Naive thymus-derived CD4-positive, alpha-beta T cell (primary cell): ENCODE measurements around the gene FOXB2. TPM values are rescaled to one million over a fixed set of nuclear protein-coding genes. Genes with fewer than 3 reads are reported as not detected.

Experiments
- ATAC-seq: fragments of 150-1000 bp; cut with Tn5 transposase; 2 replicates; pipeline ENCODE4 v1.10.0; 2021; ENCODE audit warnings: mild to moderate bottlenecking, moderate library complexity
- CTCF ChIA-PET: fragments of 350-600 bp; sonication (Branson Sonifier 250); formaldehyde crosslinking; loops from one replicate; lab custom pipeline; 2021; ENCODE audit warnings: antibody characterized with exemption; lab: Charles Lee
- POLR2A ChIA-PET: fragments of 350-600 bp; sonication (Branson Sonifier 250); formaldehyde crosslinking; loops from one replicate; lab custom pipeline; 2021; ENCODE audit warnings: antibody characterized with exemption, inconsistent platforms; lab: Charles Lee
- DNase-seq, 9 donors: peaks; one replicate each; pipeline versions ENCODE4 v3.0.0 to v3.0.0-alpha.2; 2020 to 2022; ENCODE audit warnings: mixed read lengths in 1 of 9
- H3K27ac ChIP-seq: one replicate; pipeline ENCODE4 v1.7.0; 2013; ENCODE audit warnings: mild to moderate bottlenecking, low read depth, low read length, moderate library complexity
- H3K27me3 ChIP-seq, 2 donors: one replicate each; pipeline ENCODE4 v1.7.0; 2013; ENCODE audit warnings: low read length in 2 of 2, mild to moderate bottlenecking in 2 of 2, moderate library complexity in 2 of 2; ENCODE audit not compliant: control insufficient read depth in 2 of 2, insufficient read depth in 2 of 2
- H3K36me3 ChIP-seq, 3 experiments: 1 replicate in 2 of 3; 2 replicates in 1 of 3; pipeline ENCODE4 v1.7.0; 2013; ENCODE audit warnings: low read length in 3 of 3, mild to moderate bottlenecking in 3 of 3, moderate library complexity in 1 of 3; ENCODE audit not compliant: insufficient read depth in 3 of 3, control insufficient read depth in 2 of 3
- H3K4me1 ChIP-seq, 2 donors: one replicate each; pipeline ENCODE4 v1.7.0; 2013; ENCODE audit warnings: low read length in 2 of 2, mild to moderate bottlenecking in 2 of 2, moderate library complexity in 1 of 2; ENCODE audit not compliant: control insufficient read depth in 2 of 2, insufficient read depth in 2 of 2
- H3K4me3 ChIP-seq: 2 replicates; pipeline ENCODE4 v1.7.0; 2013; ENCODE audit warnings: mild to moderate bottlenecking, low read length
- H3K9me3 ChIP-seq, 3 experiments: 1 replicate in 2 of 3; 2 replicates in 1 of 3; pipeline ENCODE4 v1.7.0; 2013; ENCODE audit warnings: low read length in 3 of 3; ENCODE audit not compliant: control insufficient read depth in 2 of 3
- H3K27ac Mint-ChIP-seq, 9 donors: one replicate each; pipeline ENCODE4 v1.8.0; 2020 to 2022; ENCODE audit warnings: mixed read lengths in 9 of 9, mild to moderate bottlenecking in 8 of 9, moderate library complexity in 5 of 9, inconsistent platforms in 2 of 9
- H3K27me3 Mint-ChIP-seq, 5 donors: one replicate each; pipeline ENCODE4 v1.8.0; 2021 to 2022; ENCODE audit warnings: mixed read lengths in 5 of 5, mild to moderate bottlenecking in 1 of 5
- H3K36me3 Mint-ChIP-seq, 5 donors: one replicate each; pipeline ENCODE4 v1.8.0; 2020 to 2022; ENCODE audit warnings: mixed read lengths in 5 of 5, mild to moderate bottlenecking in 3 of 5, inconsistent platforms in 1 of 5
- H3K4me1 Mint-ChIP-seq, 7 donors: one replicate each; pipeline ENCODE4 v1.8.0; 2020 to 2022; ENCODE audit warnings: mixed read lengths in 7 of 7, mild to moderate bottlenecking in 3 of 7, inconsistent platforms in 1 of 7
- H3K4me3 Mint-ChIP-seq, 10 donors: one replicate each; pipeline ENCODE4 v1.8.0; 2020 to 2022; ENCODE audit warnings: mild to moderate bottlenecking in 10 of 10, mixed read lengths in 10 of 10, moderate library complexity in 6 of 10, inconsistent platforms in 2 of 10
- H3K9me3 Mint-ChIP-seq, 11 donors: one replicate each; pipeline ENCODE4 v1.8.0; 2020 to 2022; ENCODE audit warnings: mixed read lengths in 11 of 11, mild to moderate bottlenecking in 4 of 11, inconsistent platforms in 1 of 11, moderate library complexity in 1 of 11
- intact Hi-C, 2 donors: fragments of 100-400 bp; cut with micrococcal nuclease; formaldehyde crosslinking; loops; one replicate each; pipeline ENCODE4 v1.15.1; 2023
- polyA plus RNA-seq, 2 donors: library from polyadenylated mRNA; unstranded; fragments of 300-500 nt; fragmentation: Illumina TruSeq; gene quantifications; one replicate each; pipeline ENCODE4 v1.2.3, GENCODE V29; 2021
- total RNA-seq, 6 experiments: library from RNA in 5 of 6; stranded (reverse) in 5 of 6; gene quantifications; 1 replicate in 5 of 6; 2 replicates in 1 of 6; pipeline ENCODE4 v1.2.3 and lab custom pipeline; 2021 to 2026

Gene FOXB2
- total and polyA plus RNA-seq, 7 experiments from 2014 or later = not detected

DNA sequence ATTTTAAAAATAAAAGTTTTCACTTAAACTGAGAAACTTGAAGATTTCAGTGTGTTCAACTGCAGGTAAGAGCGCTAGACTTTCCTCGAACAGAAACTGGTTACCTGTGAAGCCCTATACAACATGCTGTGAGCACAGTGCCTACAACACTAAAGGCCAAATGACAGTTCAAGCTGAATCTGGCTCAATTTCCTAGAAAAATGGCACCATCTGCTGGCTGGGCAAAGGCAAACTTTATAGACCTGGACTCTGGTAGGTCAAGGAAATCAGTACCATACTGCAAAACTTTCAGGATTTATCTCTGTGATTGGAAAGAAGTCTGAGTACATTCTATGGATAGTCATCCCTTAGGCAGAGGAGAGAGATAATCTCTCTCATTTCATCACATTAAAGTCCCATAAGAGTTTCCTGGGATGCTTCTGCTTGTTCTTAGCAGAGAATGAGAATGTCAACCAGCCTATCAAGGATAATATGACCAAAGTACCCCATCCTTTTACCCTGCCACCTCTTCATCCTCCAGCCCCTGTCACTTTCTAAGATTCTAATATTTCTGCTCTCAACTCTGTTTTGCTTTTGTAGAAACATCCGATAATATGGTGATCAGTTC lies 31.8 kb upstream of the FOXB2 start:
- Histone ChIP-seq H3K4me1 (no peaks in the 10 kb centered on the region), H3K4me3 (no peak overlapping the region), H3K27me3 (no peaks in the 10 kb centered on the region), H3K27ac (no peak overlapping the region), H3K36me3 (no peaks in the 10 kb centered on the region), H3K9me3 (no peaks in the 10 kb centered on the region)
- Mint-ChIP-seq H3K4me1 (no peaks in the 10 kb centered on the region), H3K4me3 (no peak overlapping the region), H3K9me3 (peaks cover 0 to 3% (median 0%) of the 10 kb centered on the region in 11 donors), H3K36me3 (no peaks in the 10 kb centered on the region), H3K27me3 (peaks cover 8 to 23% (median 17%) of the 10 kb centered on the region in 5 donors), H3K27ac (no peak overlapping the region)
- POLR2A ChIA-PET = no interaction called here
- CTCF ChIA-PET = no interaction called here
- no peak for ATAC-seq
- no peak for DNase-seq
- intact Hi-C loops = no loop called here

DNA sequence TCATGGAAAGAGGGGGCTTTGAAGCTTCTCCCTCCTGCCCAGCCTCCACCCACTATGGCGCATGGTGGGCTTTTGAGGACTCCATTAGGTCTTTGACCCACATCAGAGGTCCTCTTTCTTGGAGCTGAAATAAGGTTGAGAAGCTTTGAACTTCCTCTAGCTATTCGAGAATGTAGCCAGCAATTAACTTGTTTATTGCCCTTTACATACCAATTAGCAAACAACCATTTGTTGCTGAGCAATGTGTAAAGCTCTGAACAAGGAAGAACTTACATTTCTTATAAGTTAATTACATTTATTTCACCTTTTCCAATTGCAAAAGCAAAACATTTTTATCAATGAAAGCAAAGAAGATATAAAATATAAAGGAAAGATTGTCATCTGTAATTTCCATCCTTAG lies 30.5 kb upstream of the FOXB2 start:
- H3K9me3 Mint-ChIP-seq = peaks cover 0 to 3% (median 0%) of the 10 kb centered on the region in 11 donors
- no peak overlapping the region for H3K4me3 ChIP-seq
- no peaks in the 10 kb centered on the region for H3K4me1 ChIP-seq
- peaks cover 8 to 23% (median 17%) of the 10 kb centered on the region in 5 donors for H3K27me3 Mint-ChIP-seq
- no peaks in the 10 kb centered on the region for H3K36me3 ChIP-seq
- CTCF ChIA-PET = no interaction called here
- no peak overlapping the region for H3K27ac Mint-ChIP-seq
- POLR2A ChIA-PET = no interaction called here
- no peak for ATAC-seq
- H3K4me3 Mint-ChIP-seq = no peak overlapping the region
- intact Hi-C loops = no loop called here
- no peaks in the 10 kb centered on the region for H3K4me1 Mint-ChIP-seq
- no peaks in the 10 kb centered on the region for H3K36me3 Mint-ChIP-seq
- no peaks in the 10 kb centered on the region for H3K27me3 ChIP-seq
- no peak for DNase-seq
- H3K27ac ChIP-seq = no peak overlapping the region
- no peaks in the 10 kb centered on the region for H3K9me3 ChIP-seq

DNA sequence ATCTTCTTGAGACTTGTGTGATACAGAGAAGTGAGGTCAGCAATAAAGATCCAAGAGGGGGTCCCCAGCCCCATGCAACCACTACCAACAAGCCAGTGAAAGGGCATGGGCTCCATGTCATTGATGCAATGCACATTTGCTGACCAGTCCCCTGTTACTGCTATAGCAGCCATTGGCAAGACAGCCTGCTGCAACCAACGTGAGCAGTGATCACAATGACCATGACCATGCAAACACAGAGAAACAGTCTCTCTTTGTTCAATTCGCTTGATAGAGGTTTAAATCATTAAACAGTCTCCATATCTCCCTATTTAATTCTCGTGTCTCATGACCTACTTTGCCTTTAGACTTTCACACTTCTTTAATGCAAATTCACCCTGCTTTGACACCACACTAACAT lies 30.0 kb upstream of the FOXB2 start:
- no peaks in the 10 kb centered on the region for H3K4me1 Mint-ChIP-seq
- CTCF ChIA-PET = no interaction called here
- no peak for ATAC-seq

DNA sequence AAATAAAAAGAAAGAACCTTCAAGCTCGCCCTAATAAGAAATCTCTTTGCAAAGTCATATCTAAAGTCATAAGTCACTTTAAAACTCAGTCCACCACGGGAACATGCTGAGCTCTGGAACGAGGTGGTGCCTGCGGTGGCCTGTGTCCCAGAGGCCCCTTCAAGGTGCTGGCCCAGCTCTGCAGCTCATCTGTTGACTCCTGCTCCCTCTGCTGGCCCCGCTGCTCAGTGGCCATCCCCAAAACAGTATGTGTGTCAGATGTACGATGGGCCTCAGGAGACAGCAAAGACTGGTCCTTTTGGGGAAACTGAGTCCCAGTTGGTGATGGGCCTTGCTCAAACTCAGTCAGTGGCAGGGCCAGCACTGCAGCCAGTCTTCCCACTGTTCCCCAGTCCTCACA lies 22.8 kb upstream of the FOXB2 start:
- DNase-seq (no peak), ATAC-seq (no peak)
- ChIA-PET POLR2A (no interaction called here), CTCF (no interaction called here)
- peaks cover 0 to 3% (median 0%) of the 10 kb centered on the region in 11 donors for H3K9me3 Mint-ChIP-seq
- Histone ChIP-seq H3K27me3 (no peaks in the 10 kb centered on the region), H3K9me3 (no peaks in the 10 kb centered on the region), H3K4me3 (no peak overlapping the region), H3K36me3 (no peaks in the 10 kb centered on the region), H3K4me1 (no peaks in the 10 kb centered on the region), H3K27ac (no peak overlapping the region)
- H3K4me1 Mint-ChIP-seq = no peaks in the 10 kb centered on the region
- H3K27ac Mint-ChIP-seq = no peak overlapping the region
- H3K4me3 Mint-ChIP-seq = no peak overlapping the region
- H3K27me3 Mint-ChIP-seq = peaks cover 0 to 24% (median 15%) of the 10 kb centered on the region in 5 donors
- intact Hi-C loops = no loop called here
- no peaks in the 10 kb centered on the region for H3K36me3 Mint-ChIP-seq

More for the DNA sequence above, 30.0 kb upstream of the FOXB2 start:
- intact Hi-C loops = no loop called here
- no peaks in the 10 kb centered on the region for H3K9me3 ChIP-seq
- Mint-ChIP-seq H3K4me3 (no peak overlapping the region), H3K9me3 (peaks cover 0 to 3% (median 0%) of the 10 kb centered on the region in 11 donors), H3K36me3 (no peaks in the 10 kb centered on the region), H3K27me3 (peaks cover 8 to 23% (median 17%) of the 10 kb centered on the region in 5 donors), H3K27ac (no peak overlapping the region)
- no peaks in the 10 kb centered on the region for H3K36me3 ChIP-seq
- POLR2A ChIA-PET = no interaction called here
- H3K4me1 ChIP-seq = no peaks in the 10 kb centered on the region
- no peak for DNase-seq
- no peaks in the 10 kb centered on the region for H3K27me3 ChIP-seq
- H3K4me3 ChIP-seq = no peak overlapping the region
- H3K27ac ChIP-seq = no peak overlapping the region

DNA sequence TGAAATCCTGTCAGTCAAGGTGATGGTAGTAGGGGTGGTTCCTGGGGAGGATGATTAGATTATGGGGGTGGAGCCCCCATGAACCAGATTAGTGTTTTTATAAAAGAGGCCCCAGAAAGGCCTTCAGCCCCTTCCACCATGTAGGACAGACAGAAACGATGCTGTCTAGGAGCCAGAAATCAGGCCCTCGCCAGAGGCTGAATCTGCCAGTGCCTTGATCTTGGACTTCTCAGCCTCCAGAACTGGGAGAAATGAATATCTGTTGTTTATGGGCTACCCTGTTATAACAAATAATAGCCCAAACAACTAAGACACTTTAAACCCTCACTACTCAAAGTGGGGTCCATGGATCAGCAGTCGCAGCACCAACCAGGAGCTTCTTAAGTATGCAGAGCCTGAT lies 20.2 kb upstream of the FOXB2 start:
- Mint-ChIP-seq H3K4me1 (no peaks in the 10 kb centered on the region), H3K9me3 (peaks cover 0 to 3% (median 0%) of the 10 kb centered on the region in 11 donors), H3K4me3 (no peak overlapping the region), H3K27ac (no peak overlapping the region), H3K36me3 (no peaks in the 10 kb centered on the region), H3K27me3 (peaks cover 0 to 46% (median 28%) of the 10 kb centered on the region in 5 donors)
- H3K9me3 ChIP-seq = no peaks in the 10 kb centered on the region
- intact Hi-C loops = no loop called here
- no peaks in the 10 kb centered on the region for H3K4me1 ChIP-seq
- no peak for ATAC-seq
- DNase-seq = no peak
- H3K36me3 ChIP-seq = no peaks in the 10 kb centered on the region
- H3K27me3 ChIP-seq = no peaks in the 10 kb centered on the region
- no peak overlapping the region for H3K4me3 ChIP-seq
- POLR2A ChIA-PET = no interaction called here
- no peak overlapping the region for H3K27ac ChIP-seq
- CTCF ChIA-PET = no interaction called here

DNA sequence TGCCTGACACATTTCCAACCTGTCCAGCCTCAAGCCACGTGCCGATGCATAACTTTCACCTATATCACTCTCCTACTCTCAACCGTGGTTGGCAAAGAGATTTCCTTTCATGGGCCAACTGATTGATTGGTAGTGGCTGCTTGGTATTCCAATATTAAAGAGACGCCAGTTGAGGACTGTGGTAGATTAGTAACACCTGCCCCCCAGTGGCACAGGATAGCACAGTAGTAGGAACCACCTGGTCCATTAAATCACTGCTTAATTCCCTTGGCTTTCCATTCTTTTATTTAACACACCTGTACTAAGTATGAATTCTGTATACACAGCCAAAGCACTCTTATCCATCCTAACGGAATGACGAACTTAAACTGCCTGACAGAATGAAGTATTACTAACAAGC lies 19.1 kb upstream of the FOXB2 start:
- no peak overlapping the region for H3K27ac Mint-ChIP-seq
- intact Hi-C loops = no loop called here
- CTCF ChIA-PET = no interaction called here
- H3K9me3 Mint-ChIP-seq = peaks cover 0 to 3% (median 0%) of the 10 kb centered on the region in 11 donors
- H3K9me3 ChIP-seq = no peaks in the 10 kb centered on the region
- no peak overlapping the region for H3K4me3 ChIP-seq
- no peak overlapping the region for H3K4me3 Mint-ChIP-seq
- H3K4me1 ChIP-seq = no peaks in the 10 kb centered on the region
- POLR2A ChIA-PET = no interaction called here
- H3K4me1 Mint-ChIP-seq = no peaks in the 10 kb centered on the region
- peaks cover 3 to 55% (median 37%) of the 10 kb centered on the region in 5 donors for H3K27me3 Mint-ChIP-seq
- H3K36me3 Mint-ChIP-seq = no peaks in the 10 kb centered on the region
- ATAC-seq (no peak), DNase-seq (no peak)
- H3K27me3 ChIP-seq = no peaks in the 10 kb centered on the region
- H3K27ac ChIP-seq = no peak overlapping the region
- no peaks in the 10 kb centered on the region for H3K36me3 ChIP-seq

DNA sequence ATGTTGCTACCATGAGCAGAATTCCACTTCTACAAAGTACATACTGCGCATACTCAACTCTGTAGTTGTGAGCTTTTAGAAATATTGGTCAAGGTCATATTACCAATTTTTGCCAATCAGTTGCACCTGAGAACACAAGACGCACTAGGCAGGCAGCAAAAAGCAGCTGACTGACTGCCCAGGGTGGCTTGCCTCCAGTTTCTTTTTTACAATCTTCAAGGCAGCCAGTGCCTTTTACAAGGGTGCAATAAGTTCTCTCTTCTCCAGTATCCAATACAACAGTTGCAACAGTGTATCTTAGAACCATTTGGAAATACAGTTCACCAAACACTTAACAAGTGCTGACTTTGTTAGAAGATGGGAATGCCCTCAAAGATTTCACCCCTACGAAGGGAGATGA lies 16.1 kb upstream of the FOXB2 start:
- Histone ChIP-seq H3K27me3 (no peaks in the 10 kb centered on the region), H3K27ac (no peak overlapping the region), H3K9me3 (no peaks in the 10 kb centered on the region), H3K4me1 (no peaks in the 10 kb centered on the region), H3K36me3 (no peaks in the 10 kb centered on the region), H3K4me3 (no peak overlapping the region)
- DNase-seq (no peak), ATAC-seq (no peak)
- peaks cover 13 to 63% (median 48%) of the 10 kb centered on the region in 5 donors for H3K27me3 Mint-ChIP-seq
- H3K36me3 Mint-ChIP-seq = no peaks in the 10 kb centered on the region
- intact Hi-C loops = no loop called here
- H3K4me3 Mint-ChIP-seq = no peak overlapping the region
- ChIA-PET POLR2A (no interaction called here), CTCF (no interaction called here)
- no peak overlapping the region for H3K27ac Mint-ChIP-seq
- H3K9me3 Mint-ChIP-seq = peaks cover 0 to 4% (median 0%) of the 10 kb centered on the region in 11 donors
- no peaks in the 10 kb centered on the region for H3K4me1 Mint-ChIP-seq
